GM19193 (cell line): Measurements from ENCODE around the gene EIF3F.

Experiments used
- POLR2A ChIP-seq: IDR thresholded peaks from 4 replicates; pipeline ENCODE4 v1.6.1; 2011; ENCODE audit not compliant: insufficient read depth, insufficient read length; ENCODE audit errors: extremely low read depth

Gene EIF3F

GRCh38 chr11:8011371-8011770 is 24.2 kb downstream of the EIF3F start:
- no peak for TF ChIP-seq POLR2A

GRCh38 chr11:8011981-8012444 is 24.9 kb downstream of the EIF3F start:
- no peak for TF ChIP-seq POLR2A

- TF ChIP-seq POLR2A = no peak
Measured at GRCh38 chr11:8013833-8014232, 26.7 kb downstream of the EIF3F start.

- no peak for TF ChIP-seq POLR2A
Measured at GRCh38 chr11:8015753-8016239, 28.7 kb downstream of the EIF3F start.

GRCh38 chr11:8016440-8016839 is 29.3 kb downstream of the EIF3F start:
- TF ChIP-seq POLR2A = no peak

- no peak for TF ChIP-seq POLR2A
Measured at GRCh38 chr11:8017071-8017470, 29.9 kb downstream of the EIF3F start.

- no peak for TF ChIP-seq POLR2A
Measured at GRCh38 chr11:8017894-8018483, 30.9 kb downstream of the EIF3F start.

GRCh38 chr11:8018484-8019313 is 31.6 kb downstream of the EIF3F start:
- no peak for TF ChIP-seq POLR2A

- no peak for TF ChIP-seq POLR2A
Measured at GRCh38 chr11:8019314-8020243, 32.4 kb downstream of the EIF3F start.

- no peak for TF ChIP-seq POLR2A
Measured at GRCh38 chr11:8020244-8020597, 33.1 kb downstream of the EIF3F start.

- TF ChIP-seq POLR2A = no peak
Measured at GRCh38 chr11:8021920-8022319, 34.8 kb downstream of the EIF3F start.

GRCh38 chr11:8022876-8023275 is 35.7 kb downstream of the EIF3F start:
- TF ChIP-seq POLR2A = no peak

- no peak for TF ChIP-seq POLR2A
Measured at GRCh38 chr11:8023831-8024555, 36.9 kb downstream of the EIF3F start.

- no peak for TF ChIP-seq POLR2A
Measured at GRCh38 chr11:8025123-8025522, 38.0 kb downstream of the EIF3F start.
